ENCODE measurements around the gene AFG3L2. TPM values are rescaled to one million over a fixed set of nuclear protein-coding genes. Genes with fewer than 3 reads are reported as not detected.

The AFG3L2 gene
- total and polyA plus RNA-seq, 2 of the 8 experiments (the other 6 are each of a cell fraction or from before 2014, with no cell fraction given) = 29.7 to 84.8 TPM

DNA sequence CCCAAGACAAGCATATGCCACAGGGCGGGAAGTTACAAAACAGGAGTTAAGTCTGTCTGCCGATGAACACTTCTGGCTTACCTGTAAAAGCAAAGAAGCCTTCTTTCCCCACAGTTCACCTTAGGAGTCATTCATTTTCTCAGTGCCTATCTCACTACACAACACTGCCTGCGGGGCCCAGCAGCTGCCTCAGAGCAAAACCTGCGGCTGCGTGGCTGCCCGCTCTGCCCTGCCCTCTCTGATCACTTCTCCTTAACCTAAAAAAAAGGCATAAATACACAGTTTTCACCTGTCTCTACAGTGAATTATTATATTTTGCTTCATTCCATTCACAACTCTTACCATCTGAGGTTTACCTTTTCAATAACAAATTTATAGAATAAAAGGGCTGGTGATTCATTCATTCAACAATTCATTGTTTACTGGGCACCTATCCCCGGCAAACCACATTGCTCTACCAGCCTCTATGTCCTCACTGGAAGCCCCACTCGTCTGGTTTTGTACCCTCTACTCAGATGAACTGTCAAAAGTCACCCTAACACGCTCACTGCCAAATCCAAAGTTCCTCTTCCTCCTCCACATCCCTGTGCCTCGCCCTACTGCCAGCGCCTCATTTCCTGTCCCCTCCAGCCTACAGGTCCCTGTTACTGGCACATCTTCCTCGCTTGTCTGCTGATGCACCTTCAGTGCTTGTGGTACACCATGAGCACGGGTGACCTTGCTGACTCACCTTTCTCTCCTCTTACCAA lies 31.4 kb downstream of the AFG3L2 start:
- Histone ChIP-seq H3K36me3 (ENCODE audit: control insufficient read depth in 2 of 4, insufficient read depth in 4 of 4, low read length in 3 of 4) (peaks cover 12 to 57% (median 33%) of the 10 kb centered on the region in 4 experiments), H3K23ac (ENCODE audit: insufficient read length) (no peak overlapping the region), H3K4ac (replicated peaks; ENCODE audit: insufficient read length, low read depth, low read length) (no peak overlapping the region), H2AK5ac (ENCODE audit: low read depth, low read length) (no peak overlapping the region), H3K27ac (ENCODE audit: low read depth, low read length) (no peak overlapping the region; the same call in 1 of the 2 replicates), H3K9me3 (ENCODE audit: insufficient read depth in 2 of 2, low read depth in 1 of 2, low read length in 1 of 2) (no peaks in the 10 kb centered on the region), H3K4me2 (ENCODE audit: insufficient read depth in 1 of 2, low read depth in 2 of 2, low read length in 2 of 2) (no peak overlapping the region), H2BK15ac (ENCODE audit: low read length) (no peak overlapping the region), H2BK20ac (ENCODE audit: low read length) (no peak overlapping the region), H3K4me1 (replicated peaks in 1 of 4; ENCODE audit: control insufficient read depth in 3 of 4, insufficient read depth in 4 of 4, low read length in 3 of 4) (no peaks in the 10 kb centered on the region), H3K79me1 (ENCODE audit: low read depth, low read length) (no peaks in the 10 kb centered on the region), H3K4me3 (ENCODE audit: extremely low read depth in 1 of 4, insufficient read depth in 2 of 4, low read depth in 3 of 4, low read length in 4 of 4) (no peak overlapping the region), H2BK5ac (ENCODE audit: low read depth, low read length) (no peak overlapping the region), H3K56ac (replicated peaks; ENCODE audit: insufficient read length, low read depth, low read length) (no peak overlapping the region), H3K14ac (ENCODE audit: insufficient read length) (no peak overlapping the region), H4K91ac (replicated peaks; ENCODE audit: insufficient read length, low read length) (no peak overlapping the region), H3K9ac (replicated peaks in 1 of 4; ENCODE audit: extremely low read depth in 1 of 4, low read depth in 3 of 4, low read length in 3 of 4) (no peak overlapping the region), H4K8ac (ENCODE audit: extremely low read depth, insufficient read depth, low read length) (no peak overlapping the region), H3K27me3 (replicated peaks in 1 of 4; ENCODE audit: control insufficient read depth in 3 of 4, extremely low read depth in 1 of 4, insufficient read depth in 3 of 4, low read length in 3 of 4) (no peaks in the 10 kb centered on the region), H3K23me2 (ENCODE audit: low read depth, low read length) (no peaks in the 10 kb centered on the region), H2BK120ac (replicated peaks; ENCODE audit: low read depth, low read length) (no peak overlapping the region), H4K5ac (ENCODE audit: insufficient read length, low read depth, low read length) (no peak overlapping the region), H4K20me1 (replicated peaks in 1 of 2; ENCODE audit: control insufficient read depth in 1 of 2, insufficient read depth in 2 of 2, low read length in 2 of 2) (no peaks in the 10 kb centered on the region), H3K18ac (ENCODE audit: extremely low read depth, low read length) (no peak overlapping the region), H2AFZ (ENCODE audit: low read length) (no peak overlapping the region), H2BK12ac (ENCODE audit: low read depth, low read length) (no peak overlapping the region), H3K79me2 (ENCODE audit: control insufficient read depth in 1 of 2, insufficient read depth in 2 of 2, low read length in 2 of 2) (no peaks in the 10 kb centered on the region)
- no peak for FAIRE-seq
- 94% methylated on average over 13 of the region's 13 CpGs; no CpG with 5 or more reads in 1 of the 2 experiments for WGBS, 2 experiments (ENCODE audit: extremely low coverage in 1 of 2, insufficient coverage in 1 of 2, insufficient read length in 1 of 2, insufficient replicate concordance in 2 of 2, low coverage in 1 of 2, low lambda C conversion rate in 2 of 2, missing lambda C conversion rate in 1 of 2)
- no peak for DNase-seq (ENCODE audit: low read depth in 1 of 2, low spot score in 2 of 2)
- ChIA-PET POLR2A (ENCODE audit: partially characterized antibody) (interaction anchor here (1.1 to 1.3 kb wide), 2 partner anchors 12 to 17 kb away, joined by 3 read pairs; no protein-coding TSS in a partner anchor), CTCF (ENCODE audit: partially characterized antibody) (interaction anchor here (0.7 to 5.0 kb wide), 3 partner anchors 8 to 36 kb away, joined by 3 to 27 read pairs (median 3); no protein-coding TSS in a partner anchor)
- no peak for TF ChIP-seq NANOG (IDR thresholded peaks at IDR 0.05; ENCODE audit: insufficient read depth, low read depth, low read length, poor library complexity, severe bottlenecking)
- TF ChIP-seq MAFK (IDR thresholded peaks at IDR 0.05; ENCODE audit: low read depth, low read length) = no peak
- TF ChIP-seq RBBP5 (IDR thresholded peaks at IDR 0.05; ENCODE audit: borderline replicate concordance, low read depth, low read length) = no peak
- TF ChIP-seq, protein P1, sequence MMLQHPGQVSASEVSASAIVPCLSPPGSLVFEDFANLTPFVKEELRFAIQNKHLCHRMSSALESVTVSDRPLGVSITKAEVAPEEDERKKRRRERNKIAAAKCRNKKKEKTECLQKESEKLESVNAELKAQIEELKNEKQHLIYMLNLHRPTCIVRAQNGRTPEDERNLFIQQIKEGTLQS (IDR thresholded peaks at IDR 0.05; ENCODE audit: insufficient read depth, low read depth, low read length) = no peak
- TF ChIP-seq SP1 (IDR thresholded peaks at IDR 0.05; ENCODE audit: low read depth, low read length) = no peak
- no peak for TF ChIP-seq JUN (IDR thresholded peaks at IDR 0.05; ENCODE audit: low read depth, low read length)
- no peak for TF ChIP-seq EGR1 (IDR thresholded peaks at IDR 0.05; ENCODE audit: borderline replicate concordance, low read depth, low read length)
- TF ChIP-seq, protein P2, sequence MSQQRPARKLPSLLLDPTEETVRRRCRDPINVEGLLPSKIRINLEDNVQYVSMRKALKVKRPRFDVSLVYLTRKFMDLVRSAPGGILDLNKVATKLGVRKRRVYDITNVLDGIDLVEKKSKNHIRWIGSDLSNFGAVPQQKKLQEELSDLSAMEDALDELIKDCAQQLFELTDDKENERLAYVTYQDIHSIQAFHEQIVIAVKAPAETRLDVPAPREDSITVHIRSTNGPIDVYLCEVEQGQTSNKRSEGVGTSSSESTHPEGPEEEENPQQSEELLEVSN (IDR thresholded peaks at IDR 0.05) = no peak
- TF ChIP-seq CBX5 (IDR thresholded peaks at IDR 0.05; ENCODE audit: low read depth, low read length) = no peak
- no peak for TF ChIP-seq CHD2 (IDR thresholded peaks at IDR 0.05; ENCODE audit: low read length)
- TF ChIP-seq SP2 (IDR thresholded peaks at IDR 0.05; ENCODE audit: low read length) = no peak
- no peak for TF ChIP-seq SAP30 (IDR thresholded peaks at IDR 0.05; ENCODE audit: insufficient read depth, insufficient replicate concordance, low read length)

All from H1 (cell line).